GM13977 (cell line): ENCODE measurements around the gene SNX33.

Experiments used
- DNase-seq: peaks from one replicate; pipeline ENCODE4 v3.0.0; 2012; ENCODE audit warnings: low spot score
- in situ Hi-C: fragments of 300-500 bp; cut with MboI; formaldehyde crosslinking; loops from one replicate; pipeline ENCODE4 v1.12.0; 2022; ENCODE audit warnings: low sequenced_read_pairs, low pct_unique_long_range_greater_than_20kb, mixed read lengths, inconsistent platforms; ENCODE audit not compliant: unreplicated experiment
- TF ChIP-seq, protein P1 (sequence below): IDR thresholded peaks from 2 replicates; pipeline ENCODE4 v1.5.1; 2012; ENCODE audit warnings: mild to moderate bottlenecking, control low read depth; ENCODE audit not compliant: insufficient read depth; ENCODE audit errors: extremely low read depth, missing control alignments

The SNX33 gene, protein sequence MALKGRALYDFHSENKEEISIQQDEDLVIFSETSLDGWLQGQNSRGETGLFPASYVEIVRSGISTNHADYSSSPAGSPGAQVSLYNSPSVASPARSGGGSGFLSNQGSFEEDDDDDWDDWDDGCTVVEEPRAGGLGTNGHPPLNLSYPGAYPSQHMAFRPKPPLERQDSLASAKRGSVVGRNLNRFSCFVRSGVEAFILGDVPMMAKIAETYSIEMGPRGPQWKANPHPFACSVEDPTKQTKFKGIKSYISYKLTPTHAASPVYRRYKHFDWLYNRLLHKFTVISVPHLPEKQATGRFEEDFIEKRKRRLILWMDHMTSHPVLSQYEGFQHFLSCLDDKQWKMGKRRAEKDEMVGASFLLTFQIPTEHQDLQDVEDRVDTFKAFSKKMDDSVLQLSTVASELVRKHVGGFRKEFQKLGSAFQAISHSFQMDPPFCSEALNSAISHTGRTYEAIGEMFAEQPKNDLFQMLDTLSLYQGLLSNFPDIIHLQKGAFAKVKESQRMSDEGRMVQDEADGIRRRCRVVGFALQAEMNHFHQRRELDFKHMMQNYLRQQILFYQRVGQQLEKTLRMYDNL

DNA sequence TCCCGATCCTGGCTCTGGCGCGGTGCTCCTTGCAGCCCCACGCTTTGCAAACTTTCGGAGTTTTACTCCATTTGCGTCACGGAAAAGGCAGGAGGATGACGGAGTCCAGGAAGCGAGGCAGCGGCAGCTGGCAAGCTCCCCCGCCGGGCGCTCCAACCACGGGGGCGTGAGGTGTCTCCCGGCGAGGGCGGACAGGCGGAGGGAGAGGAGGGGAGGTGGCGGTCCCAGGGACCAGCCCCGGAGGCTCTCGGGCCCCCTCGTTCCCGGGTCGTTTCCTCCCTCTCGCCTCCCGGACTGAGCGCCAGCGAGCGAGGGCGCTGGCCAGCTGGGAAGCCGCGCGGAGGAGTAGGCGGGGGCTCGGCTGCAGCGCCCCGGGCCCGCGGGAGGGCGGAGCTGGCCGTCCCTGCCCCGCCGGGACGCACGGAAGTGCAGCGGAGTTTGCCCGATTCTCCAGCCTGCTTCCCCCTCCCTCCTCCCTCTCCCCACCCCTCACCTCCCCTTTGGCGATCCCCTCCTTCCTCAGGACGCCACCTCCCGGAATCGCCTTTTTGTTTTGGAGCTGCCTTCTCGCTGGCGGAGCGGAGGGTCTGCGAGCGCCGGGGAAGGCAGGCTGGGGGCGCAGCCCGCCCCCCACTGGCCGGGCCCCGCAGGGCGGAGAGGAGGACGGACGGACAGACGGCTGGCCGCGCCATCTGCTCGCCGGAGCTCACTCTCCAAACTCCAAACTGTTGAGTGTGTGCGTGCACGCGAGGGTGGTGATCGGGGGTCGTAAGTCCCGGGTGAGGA is at the start of gene SNX33:
TSS of gene SNX33 (plus strand) at position 543 of the 786 bp plus-strand sequence. CDS start 1,191 bp downstream, outside the sequence.
- TF ChIP-seq, protein P1, sequence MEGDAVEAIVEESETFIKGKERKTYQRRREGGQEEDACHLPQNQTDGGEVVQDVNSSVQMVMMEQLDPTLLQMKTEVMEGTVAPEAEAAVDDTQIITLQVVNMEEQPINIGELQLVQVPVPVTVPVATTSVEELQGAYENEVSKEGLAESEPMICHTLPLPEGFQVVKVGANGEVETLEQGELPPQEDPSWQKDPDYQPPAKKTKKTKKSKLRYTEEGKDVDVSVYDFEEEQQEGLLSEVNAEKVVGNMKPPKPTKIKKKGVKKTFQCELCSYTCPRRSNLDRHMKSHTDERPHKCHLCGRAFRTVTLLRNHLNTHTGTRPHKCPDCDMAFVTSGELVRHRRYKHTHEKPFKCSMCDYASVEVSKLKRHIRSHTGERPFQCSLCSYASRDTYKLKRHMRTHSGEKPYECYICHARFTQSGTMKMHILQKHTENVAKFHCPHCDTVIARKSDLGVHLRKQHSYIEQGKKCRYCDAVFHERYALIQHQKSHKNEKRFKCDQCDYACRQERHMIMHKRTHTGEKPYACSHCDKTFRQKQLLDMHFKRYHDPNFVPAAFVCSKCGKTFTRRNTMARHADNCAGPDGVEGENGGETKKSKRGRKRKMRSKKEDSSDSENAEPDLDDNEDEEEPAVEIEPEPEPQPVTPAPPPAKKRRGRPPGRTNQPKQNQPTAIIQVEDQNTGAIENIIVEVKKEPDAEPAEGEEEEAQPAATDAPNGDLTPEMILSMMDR, result peak; percentile 52
- in situ Hi-C loops, result loop anchor here (25.0 kb wide), 1 partner anchor 285 kb away; the partner anchor contains the start of gene MAN2C1
- peak; percentile 82 for DNase-seq

DNA sequence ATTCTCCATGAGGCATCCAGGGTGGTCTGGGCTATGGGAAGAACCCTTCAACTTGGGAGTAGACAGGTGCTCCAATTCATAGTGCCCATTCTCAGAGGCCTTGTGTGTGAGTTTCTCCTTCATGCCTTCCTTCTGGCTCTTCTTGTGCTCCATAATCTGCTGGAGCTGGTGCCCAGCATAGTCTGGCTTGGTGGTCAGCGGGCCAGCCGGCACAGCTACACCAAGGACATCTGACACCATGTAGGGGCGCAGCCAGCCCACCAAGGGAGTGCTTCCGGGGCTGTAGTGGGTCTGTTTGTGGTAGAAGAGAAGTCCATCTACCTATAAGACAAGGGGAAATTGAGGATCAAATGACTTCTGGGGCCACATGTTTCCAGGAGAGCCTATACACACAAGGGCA is 49.4 kb upstream of the SNX33 start:
- in situ Hi-C loops, result no loop called here
- TF ChIP-seq, protein P1, result no peak
- no peak for DNase-seq

- DNase-seq, result no peak
- in situ Hi-C loops, result no loop called here
- TF ChIP-seq, protein P1, result no peak
Measured at GRCh38 chr15:75599401-75599800, 48.3 kb upstream of the SNX33 start.

DNA sequence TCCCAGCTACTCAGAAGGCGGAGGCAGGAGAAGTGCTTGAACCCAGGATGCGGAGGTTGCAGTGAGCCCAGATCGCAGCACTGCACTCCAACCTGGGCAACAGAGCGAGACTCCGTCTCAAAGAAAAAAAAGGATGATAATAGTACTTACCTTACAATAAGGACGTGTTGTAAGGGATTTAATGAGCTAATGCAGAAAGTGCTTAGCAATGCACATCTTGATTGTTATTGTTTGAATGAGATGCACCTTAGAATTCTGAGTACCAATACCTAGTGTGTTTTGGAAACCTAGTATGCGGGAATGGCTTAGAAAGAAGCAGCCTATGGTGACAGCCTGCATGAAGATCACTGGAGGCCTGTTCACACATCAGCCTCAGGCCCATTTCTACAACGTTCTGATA is 41.7 kb upstream of the SNX33 start:
- DNase-seq, result no peak
- TF ChIP-seq, protein P1, result no peak
- in situ Hi-C loops, result no loop called here

- in situ Hi-C loops, result no loop called here
- TF ChIP-seq, protein P1, result no peak
- no peak for DNase-seq
Measured at GRCh38 chr15:75606711-75607699, 40.7 kb upstream of the SNX33 start.
